RPMI7951 (cell line): Measurements from ENCODE around the gene TSPAN9. TPM values are rescaled to one million over a fixed set of nuclear protein-coding genes. Genes with fewer than 3 reads are reported as not detected.

Source experiments
- DNase-seq: peaks from one replicate; pipeline ENCODE4 v3.0.0-alpha.2; 2012; ENCODE audit warnings: low read depth
- total RNA-seq: library from RNA; depleted of rRNA; stranded (reverse); fragments of >200 nt; shearing (Covaris generic); gene quantifications from 2 replicates; pipeline ENCODE4 v1.2.3, GENCODE V29; 2014

The TSPAN9 gene
- total RNA-seq, 1 experiment from 2014 or later: 37.6 TPM

DNA sequence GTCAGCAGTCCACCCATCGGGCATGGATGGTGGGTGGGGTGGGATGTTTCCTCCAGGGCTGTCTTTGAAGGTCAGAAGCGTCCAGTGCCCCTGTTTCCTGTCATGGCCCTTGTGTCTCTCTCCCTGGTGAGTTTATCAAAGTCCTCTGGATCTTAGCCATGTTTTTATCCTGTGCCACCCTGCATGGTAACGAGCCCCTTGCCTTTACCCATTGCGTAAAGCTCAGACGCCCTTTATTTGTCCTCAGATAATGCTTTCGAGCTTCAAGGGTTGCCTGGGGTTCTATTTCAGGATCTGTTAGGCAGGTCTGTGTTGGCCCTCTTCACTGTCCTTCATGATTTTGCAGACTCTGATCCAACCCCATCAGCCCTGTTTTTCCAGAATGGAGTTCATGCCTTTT, 172.9 kb downstream of the TSPAN9 start:
- DNase-seq: no peak

DNA sequence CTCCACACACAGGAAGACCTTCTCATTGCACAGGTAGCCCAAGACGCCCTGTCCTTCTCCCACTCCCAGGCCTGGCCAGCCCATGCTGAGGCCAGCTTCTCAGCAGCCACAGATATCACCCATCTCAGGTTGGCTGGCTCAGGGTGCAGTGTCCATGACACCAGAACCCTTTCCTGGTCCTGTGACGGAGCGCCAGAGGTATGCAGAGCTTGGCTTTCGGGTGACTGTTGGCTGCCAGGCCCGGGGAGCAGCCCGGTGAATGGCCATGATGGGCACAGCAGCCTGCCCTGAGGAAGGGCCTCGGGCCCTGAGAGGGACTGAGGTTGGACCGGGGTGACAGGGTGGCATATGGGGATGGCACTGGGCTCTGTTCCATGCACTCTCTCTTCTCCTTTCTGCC, 173.4 kb downstream of the TSPAN9 start:
- DNase-seq: no peak

DNA sequence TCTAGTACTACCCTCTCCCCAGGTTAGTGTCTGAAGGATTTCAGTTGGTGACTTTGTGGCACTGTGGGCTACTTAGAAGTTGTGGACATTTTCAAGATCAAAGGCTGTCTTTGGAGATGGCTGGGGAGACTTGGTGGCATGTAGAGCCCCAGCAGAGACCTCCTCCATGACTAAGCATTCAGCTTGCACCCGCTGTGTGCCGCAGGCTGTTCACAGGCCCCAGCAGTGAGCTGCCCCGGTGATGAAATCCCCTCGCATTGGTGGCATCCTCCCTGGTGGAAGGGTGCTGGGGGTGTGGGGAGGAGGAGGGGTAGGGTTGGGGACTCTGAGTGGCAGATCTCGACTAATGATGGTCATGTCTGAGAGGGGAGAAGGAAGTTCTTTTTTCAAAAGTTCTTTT, 173.9 kb downstream of the TSPAN9 start:
- no peak for DNase-seq

DNA sequence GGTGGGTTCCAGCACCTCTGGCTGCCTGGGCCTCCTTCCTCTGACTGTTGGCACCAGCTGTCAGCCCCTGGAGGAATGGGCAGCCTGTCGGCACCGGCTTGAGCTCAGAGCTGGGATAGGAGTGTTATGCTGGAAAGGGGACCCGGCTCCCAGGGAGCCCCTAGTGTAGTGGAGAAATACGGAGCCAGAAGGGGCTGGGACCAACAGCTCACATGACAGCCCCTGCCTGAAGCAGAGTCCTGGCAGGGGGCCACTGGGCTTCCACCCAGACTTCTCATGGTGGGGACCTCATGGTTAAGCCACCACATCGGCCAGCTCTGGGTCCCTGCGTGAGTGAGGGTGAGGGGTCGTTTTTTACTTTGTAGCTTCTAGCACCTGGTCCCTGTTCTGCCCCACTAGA, 174.5 kb downstream of the TSPAN9 start:
- DNase-seq: no peak

DNA sequence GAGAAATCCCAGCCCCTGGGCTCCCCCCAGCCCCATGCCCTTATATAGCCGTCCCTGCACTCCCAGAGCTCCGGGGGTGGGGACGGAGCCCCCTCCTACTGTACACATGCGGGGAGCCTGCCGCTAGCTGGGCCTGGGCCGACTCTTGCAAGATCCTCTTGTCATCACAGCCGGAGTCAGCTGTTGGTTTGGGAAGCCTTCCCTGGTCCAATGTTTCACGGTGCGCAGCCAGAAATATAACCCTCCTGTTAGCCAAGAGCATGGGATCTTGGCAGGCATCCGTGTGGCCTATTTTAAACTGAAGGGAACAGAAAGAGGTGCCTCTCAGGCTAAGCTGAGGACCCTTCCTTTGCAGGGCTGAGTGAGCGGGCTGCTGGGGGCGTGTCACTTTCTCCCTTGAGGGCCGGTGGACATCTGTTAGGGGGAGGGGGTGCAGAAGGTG, 175.3 kb downstream of the TSPAN9 start:
- DNase-seq: no peak

DNA sequence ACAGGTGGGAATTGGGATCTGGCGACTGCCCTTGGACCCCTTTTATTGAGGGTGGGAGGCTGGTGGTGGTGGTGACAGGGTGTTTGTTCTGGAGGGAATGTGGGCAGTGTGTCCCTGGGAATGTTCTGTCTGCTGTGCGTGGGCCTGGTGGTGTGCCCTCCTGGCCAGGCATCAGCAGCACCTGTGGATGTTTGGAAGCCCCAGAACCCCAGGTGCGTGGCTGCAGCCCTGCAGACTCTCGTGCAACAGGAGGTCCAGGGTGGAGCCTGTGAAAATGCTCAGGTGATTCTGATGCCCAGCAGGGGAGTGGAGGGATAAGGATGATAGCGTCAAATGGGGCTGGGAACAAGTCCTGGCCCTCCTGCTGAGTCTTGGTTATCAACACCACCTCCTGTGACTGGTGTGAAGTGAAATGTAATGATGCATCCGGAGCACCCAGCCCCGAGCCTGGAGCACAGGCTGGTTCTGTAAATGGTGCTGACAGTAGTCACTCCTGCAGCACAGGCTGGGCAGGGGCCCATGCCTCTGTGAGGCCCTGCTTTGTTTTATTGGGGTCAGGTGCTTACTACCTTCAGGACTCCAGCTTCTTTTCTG, 176.6 kb downstream of the TSPAN9 start:
- no peak for DNase-seq

DNA sequence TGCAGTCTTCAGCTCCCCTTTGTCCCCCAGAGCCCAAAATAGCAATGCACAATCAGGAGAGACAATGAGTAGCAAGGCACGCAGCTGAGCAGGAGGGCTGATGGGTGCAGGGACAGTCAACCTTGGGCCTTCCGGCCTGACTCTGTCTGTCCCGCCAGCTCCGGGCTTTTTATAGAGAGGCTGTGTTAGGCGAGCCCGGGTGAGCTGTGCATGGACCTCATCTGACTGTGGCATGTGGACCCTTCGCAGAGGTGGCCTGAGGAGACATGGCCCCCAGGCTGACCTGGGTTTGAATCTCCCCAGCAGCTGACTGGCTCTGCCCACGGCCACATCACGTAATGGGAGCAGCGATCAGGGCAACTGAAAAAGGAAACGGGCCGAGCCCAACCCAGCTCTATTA, 177.9 kb downstream of the TSPAN9 start:
- DNase-seq: no peak

DNA sequence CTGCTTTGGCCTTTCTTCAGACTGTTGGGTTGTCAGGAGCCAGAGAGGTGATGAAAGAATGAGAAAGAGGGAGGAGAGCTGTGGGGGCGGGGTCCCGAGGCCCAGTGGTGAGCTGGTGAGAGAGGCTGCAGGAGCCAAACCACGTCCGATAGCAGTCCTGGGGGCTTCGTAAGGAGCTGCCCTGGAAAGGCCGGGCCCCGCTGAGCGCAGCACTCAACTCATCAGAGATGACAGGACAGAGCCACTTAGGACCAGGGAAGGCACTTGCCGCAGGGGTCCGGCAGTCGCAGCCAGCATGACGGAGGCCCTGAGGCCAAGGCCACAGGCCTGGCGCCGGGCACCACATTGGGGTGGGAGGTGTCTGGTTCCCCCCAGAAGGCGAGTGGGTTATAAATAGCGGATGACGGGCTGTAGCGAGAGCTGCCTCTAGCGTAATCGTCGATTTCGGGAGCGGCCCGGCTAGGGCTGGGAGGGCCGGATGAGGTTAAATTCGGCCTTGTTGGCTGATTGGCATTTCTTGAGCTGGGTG, 179.0 kb downstream of the TSPAN9 start:
- no peak for DNase-seq

DNA sequence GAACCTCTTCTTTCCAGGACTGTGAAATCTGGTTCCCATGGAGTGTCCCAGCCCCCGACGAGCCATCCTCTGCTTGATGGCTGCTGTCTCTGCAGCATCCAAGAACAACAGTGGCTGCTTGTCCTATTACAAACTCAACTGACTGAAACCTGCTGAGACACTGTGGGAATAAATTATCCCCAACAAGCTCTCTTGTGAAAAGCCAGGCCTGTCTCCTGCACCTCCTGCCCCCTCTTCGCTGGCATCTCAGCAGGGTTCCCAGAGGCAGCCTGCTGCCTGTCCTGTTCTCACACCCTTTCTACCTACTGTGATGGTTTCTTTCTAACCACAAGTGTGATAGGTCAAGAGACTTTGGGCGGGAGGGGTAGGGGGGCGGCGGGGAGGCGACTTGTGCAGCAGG, 180.2 kb downstream of the TSPAN9 start:
- no peak for DNase-seq

DNA sequence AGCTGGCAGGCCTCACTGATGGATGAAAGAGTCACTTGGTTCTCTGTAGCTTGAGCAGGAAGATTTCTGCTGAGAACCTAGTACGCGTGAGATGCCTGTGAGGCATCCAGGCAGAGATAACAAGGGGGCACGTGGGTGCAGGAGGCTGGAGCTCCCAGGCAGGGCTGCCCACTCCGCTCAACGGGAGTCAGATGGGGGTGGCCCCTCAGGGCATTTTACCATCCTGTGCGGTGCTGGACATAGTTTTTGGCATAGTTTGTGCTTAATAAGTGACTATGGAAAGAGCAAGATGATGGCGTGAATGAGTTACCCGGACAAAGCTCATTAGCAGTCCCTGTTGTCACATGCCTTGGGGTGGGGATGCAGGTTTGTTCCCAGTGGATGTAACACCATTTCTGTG, 182.8 kb downstream of the TSPAN9 start:
- no peak for DNase-seq

DNA sequence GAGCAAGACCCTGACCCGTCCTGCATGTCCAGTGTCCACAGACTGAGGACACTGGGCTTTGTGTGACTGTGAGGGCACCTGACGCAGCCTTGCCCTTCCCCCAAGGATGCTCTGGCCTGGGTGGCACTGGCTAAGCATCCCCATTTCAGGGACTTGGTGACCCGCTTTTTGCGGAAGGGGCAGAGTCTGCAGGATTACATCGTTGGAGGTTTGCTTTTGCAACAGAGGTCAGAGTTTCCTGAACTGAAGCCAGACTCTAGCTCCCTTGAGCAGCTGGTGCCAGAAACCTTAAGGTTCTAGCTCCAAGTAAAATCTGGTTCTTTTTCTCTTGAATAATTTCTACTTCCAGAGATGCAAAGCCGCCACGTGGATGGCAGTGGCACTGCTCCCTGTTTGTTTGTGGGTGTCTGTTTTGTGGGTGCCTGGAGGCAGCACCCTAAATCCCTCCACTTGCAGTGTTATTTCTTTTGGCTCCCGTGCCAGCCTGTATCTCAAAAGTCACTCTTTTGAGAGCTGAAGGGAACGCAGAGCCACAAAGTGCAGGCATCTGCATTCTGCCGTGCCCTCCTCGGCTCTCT, 184.7 kb downstream of the TSPAN9 start:
- DNase-seq: no peak

DNA sequence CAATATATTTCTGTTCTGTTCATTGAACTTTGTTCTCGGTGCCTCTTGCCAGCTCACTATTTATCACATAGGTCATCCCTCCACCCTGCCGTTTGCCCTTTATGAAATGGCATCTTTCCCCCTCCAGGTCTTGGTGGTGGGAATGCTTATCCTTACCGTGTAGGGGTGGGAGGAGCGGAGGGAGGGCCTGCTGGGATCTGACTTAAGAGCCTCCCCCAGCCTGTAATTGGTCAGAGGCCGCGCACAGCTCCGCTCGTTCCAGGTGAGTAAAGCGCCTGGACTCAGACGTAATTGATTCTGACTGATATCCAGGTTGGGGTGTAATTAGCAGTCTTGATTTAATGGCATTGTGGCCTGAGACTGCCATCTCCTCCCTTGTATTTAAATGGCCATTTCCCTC, 185.3 kb downstream of the TSPAN9 start:
- no peak for DNase-seq

DNA sequence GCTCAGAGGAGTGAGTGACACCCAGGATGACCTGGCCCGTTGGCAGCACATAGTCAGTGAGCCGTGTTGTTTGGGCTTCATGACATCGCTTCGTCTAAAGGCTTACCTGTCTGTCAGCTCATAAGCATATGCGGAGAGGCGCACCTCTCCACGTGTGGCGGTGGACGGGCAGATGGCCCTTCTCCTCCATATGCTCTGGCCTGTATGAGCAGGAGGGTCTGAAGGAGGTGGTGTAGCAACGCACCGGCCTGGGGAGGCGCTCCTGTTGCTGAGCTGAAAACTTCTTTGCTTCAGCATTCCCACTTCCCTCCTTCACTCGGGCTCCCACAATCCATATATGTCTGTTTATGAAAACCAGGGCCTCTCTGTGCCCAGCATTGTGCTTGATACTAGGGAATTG, 186.1 kb downstream of the TSPAN9 start:
- DNase-seq: no peak

DNA sequence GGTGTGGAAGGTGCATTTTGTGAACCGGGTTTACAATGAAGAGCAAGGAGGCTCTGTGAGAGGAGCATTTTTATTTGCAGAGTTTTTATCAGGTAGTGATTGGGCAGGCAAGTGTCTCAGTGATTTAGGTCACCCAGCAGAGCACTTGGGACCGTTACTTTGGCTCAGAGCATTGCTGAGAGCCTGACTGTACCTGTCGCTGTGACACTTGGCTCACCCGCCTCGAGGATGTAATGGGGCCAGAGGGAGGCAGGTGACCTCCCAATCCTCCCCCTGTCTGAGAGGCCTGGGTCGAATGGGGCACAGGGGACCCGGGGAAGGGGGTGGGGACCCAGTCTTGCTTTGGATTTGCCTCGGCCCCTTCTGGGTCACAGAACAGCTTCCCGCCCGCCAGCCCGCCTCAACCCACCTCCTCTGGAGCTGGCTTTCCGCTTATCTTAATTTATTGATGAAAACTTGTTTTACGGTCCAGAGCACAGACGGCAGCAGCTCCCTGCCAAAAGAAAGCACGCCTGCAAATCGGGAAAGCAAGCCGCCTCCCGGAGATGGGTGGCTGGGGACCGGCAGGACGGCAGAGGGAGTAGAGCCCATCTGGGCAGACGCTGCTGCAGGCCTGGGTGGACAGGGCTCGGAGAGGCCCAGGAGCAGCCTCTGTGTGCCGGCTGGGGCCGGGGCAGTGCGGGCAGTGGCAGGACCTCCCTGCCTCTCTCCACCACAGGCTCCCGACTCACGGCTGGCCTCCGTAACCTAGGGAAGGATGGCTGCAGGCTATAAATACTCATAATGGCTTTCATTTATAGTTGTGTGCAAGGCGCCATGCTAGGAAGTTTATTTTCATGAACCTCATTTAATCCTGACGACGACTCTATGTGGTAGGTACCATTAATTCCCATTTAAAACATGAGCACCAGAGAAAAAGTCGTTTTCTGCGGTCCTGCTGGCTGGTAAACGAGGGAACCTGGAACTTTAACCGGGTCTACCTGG, 187.1 kb downstream of the TSPAN9 start:
- DNase-seq: no peak

DNA sequence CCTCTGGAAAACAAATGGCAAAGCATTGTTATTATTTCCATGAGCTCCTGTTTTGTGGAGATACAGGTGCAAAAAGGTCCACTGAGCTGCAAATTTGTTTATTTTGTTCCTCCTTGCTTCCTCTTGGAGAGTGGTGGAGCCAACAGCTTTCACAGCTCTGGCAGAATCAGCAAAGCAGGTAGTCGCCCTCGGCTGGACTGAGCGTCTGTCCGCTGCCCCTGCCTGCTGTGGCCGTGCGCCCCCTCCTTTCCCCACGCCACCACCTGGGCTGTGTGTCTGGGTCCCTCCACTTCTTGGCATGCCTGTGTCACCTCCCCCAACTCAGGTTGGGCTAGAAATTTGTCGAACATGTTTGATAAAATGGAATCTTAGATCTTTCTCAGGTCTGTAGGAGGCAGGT, 188.2 kb downstream of the TSPAN9 start:
- no peak for DNase-seq

DNA sequence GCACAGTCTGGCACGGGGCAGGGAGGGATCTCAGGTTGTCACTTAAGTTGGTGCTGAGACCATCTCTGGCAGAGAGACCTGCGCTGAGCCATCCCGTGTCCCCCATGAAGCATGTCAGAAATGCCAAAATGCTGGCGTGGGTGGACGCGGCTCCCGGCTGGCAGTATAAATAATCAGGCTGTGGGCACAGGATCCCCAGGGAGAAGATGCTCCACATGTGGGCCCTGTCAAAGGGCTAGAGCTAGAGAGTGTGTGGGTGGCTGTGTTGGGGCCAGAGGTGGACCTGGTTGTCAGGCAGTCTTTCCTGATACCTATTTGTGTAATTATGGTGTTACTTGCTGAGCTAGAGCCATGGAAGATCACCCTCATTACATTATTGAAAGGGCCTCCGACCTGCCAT, 189.5 kb downstream of the TSPAN9 start:
- no peak for DNase-seq

DNA sequence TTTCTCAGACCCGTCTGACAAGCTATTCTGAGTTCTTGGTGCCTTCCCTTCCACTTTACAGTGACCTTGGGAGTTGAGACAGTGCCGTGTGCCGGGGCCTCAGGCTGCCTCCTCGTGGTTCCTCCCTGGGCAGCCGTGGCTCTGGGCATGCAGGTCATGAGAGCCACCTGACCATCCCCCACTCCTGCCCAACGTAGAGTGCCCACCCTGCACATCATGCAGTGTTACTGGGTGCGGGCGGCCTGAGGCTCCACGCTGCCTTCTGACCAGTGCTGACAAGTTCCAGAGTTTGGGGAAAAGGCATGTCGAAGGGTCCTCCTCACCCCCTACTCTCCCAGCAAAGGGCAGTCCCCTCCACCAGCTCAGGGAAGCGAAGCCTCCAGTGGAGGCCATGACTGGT, 190.5 kb downstream of the TSPAN9 start:
- no peak for DNase-seq

DNA sequence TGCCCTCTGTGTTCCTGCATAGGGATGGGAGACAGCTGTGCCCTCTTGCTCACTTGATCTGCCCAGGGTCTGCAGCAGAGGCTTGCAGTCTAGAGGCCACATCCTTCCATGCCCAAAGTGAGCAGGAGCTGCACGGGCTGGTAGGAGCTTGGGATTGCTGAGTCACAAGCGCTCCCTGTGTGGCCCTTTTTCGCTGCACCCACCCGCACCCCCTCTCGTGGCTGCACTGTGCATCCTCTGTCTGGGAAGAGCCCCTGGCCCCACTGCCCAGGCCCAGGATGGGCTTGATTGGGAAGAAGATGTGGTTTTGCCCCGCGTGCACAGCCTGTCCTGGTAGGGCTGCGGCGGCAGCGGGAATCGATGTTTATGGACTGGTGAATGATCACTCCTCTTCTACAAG, 192.4 kb downstream of the TSPAN9 start:
- no peak for DNase-seq

DNA sequence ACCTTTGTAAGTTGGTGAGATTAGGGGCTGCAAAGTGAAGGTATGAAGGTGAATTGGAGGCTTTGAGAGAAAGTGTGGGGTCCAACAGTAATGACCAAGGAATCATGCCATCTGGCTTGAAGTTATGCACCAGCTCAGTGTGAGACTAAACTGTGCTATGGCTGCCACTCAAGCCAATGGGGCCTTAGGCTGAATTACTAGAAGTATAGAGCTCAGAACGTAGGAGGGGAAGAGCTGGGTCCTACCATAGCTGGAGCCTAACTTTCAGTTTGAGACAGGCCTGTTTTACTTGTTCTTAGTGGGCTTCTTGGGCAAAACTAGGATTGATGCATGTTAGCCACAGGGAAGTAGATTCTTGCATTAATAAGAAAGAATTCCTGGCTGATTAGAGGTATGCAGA, 194.0 kb downstream of the TSPAN9 start:
- no peak for DNase-seq

DNA sequence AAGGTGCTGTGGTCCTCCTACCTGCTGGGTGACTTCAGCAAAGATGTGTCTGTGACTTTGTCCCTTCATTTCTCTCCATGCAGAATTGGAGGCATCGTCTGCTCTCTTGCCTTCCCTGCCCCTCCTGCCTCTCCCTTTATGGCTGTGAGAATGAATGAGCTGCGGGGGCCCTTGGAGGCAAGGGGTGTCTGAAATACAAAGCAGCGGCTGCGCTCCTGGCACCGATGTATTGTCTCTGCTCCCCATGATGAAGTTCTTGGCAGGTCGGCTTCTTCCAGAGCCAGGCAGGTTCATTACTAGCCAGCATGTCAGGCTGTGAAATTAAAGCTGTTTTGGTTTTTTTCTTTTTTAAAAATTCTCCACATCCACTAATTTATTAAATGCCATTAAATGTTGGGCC, 194.5 kb downstream of the TSPAN9 start:
- no peak for DNase-seq

DNA sequence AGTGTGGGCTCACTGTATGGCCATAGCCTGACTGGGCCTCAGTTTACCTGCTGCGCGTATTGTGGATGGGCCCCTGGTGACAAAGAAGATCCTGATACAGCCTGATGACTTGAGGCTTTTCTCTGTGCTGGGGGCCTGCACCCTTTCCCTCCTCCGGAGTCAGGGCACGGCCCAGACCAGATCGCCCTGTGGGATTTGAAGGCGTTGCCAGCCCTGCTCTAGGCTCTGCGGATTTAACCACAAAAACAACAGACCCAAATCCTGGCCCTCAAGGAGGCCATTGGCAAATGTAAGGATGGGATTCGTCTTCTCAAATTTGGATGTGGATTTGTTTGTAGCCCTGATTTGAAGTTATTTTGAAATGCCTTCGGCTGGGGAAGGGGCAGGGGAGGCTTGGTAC, 195.8 kb downstream of the TSPAN9 start:
- DNase-seq: peak; percentile 56

DNA sequence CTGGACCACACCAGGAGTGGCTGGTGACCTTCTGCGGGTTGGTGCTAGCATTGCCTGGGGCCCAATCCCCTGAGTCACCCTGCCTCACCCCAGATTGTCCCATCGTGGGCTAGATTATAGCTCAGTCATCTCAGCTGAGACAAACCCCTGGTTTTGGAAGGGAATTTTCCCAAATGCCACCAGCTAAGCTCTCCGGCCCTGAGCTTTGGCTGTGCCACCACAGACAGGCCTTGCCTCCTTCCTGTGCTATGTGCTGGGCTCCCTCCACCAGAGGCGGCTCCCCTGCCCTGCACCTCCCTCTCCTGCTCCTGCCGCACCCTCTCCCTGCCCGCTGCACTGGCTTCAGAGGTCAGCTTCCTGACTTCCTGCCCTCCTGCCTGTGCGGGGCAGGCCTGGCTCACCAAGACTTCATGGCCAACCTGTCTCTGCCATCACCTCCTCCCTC, 196.3 kb downstream of the TSPAN9 start:
- DNase-seq: peak; percentile 82

DNA sequence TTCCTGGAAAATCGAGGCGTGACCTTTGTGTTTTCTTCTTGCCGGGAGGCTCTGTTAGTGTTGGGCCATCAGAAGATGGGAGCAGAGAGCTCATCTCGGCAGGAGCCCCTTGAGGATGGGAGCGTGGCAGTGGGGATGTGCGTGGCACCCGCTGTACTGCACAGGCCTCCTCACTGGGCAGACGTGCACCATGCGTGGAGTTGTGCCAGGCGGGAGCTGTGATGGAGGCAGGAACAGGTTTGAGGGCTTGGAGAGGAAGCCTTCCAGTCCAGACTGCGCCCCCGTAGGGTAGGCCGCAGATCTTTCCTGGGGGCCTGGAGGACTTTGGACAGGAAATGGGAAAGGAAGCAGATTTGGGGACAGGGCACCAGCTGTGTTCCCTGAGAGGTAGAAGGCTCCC, 197.5 kb downstream of the TSPAN9 start:
- no peak for DNase-seq
